GM19455 (cell line): ENCODE measurements around the gene ZDHHC8.

ENCODE experiments used
- ATAC-seq: cut with Tn5 transposase; IDR thresholded peaks from one replicate; pipeline ENCODE4 v1.9.1; 2021; ENCODE audit not compliant: unreplicated experiment

The ZDHHC8 gene

GRCh38 chr22:20192293-20192971 is 60.8 kb downstream of the ZDHHC8 start:
- no peak for ATAC-seq

- no peak for ATAC-seq
These were observed 61.6 kb downstream of the ZDHHC8 start for GRCh38 chr22:20192972-20193760.

- no peak for ATAC-seq
These were observed 62.3 kb downstream of the ZDHHC8 start for GRCh38 chr22:20193761-20194494.

GRCh38 chr22:20194681-20195593 is 63.3 kb downstream of the ZDHHC8 start:
- no peak for ATAC-seq

GRCh38 chr22:20196094-20196842 is 64.7 kb downstream of the ZDHHC8 start:
- no peak for ATAC-seq
